GM19397 (cell line): ENCODE measurements around the gene ZFAND3.
A peak's percentile ranks its signal among the peaks of the same experiment; 100 is the strongest.

Source experiments
- ATAC-seq: cut with Tn5 transposase; IDR thresholded peaks from one replicate; pipeline ENCODE4 v1.9.1; 2021; ENCODE audit warnings: mild to moderate bottlenecking, moderate library complexity; ENCODE audit not compliant: unreplicated experiment

ZFAND3 gene

GRCh38 chr6:37965964-37966676 lies 146.6 kb downstream of the ZFAND3 start:
- ATAC-seq = peak; percentile 52

- no peak for ATAC-seq
These were observed 147.3 kb downstream of the ZFAND3 start for GRCh38 chr6:37966801-37967200.

- no peak for ATAC-seq
These were observed 148.1 kb downstream of the ZFAND3 start for GRCh38 chr6:37967651-37968050.

- no peak for ATAC-seq
These were observed 151.7 kb downstream of the ZFAND3 start for GRCh38 chr6:37971266-37971665.

- ATAC-seq = no peak
These were observed 152.3 kb downstream of the ZFAND3 start for GRCh38 chr6:37971711-37972390.

- ATAC-seq = no peak
These were observed 153.6 kb downstream of the ZFAND3 start for GRCh38 chr6:37972994-37973757.

- no peak for ATAC-seq
These were observed 154.9 kb downstream of the ZFAND3 start for GRCh38 chr6:37974381-37974780.

GRCh38 chr6:37974943-37975342 lies 155.4 kb downstream of the ZFAND3 start:
- ATAC-seq = no peak

GRCh38 chr6:37977715-37978114 lies 158.2 kb downstream of the ZFAND3 start:
- no peak for ATAC-seq

GRCh38 chr6:37979392-37980221 lies 160.1 kb downstream of the ZFAND3 start:
- no peak for ATAC-seq

GRCh38 chr6:37980222-37980595 lies 160.7 kb downstream of the ZFAND3 start:
- ATAC-seq = no peak

GRCh38 chr6:37981626-37982025 lies 162.1 kb downstream of the ZFAND3 start:
- no peak for ATAC-seq

- ATAC-seq = no peak
These were observed 162.8 kb downstream of the ZFAND3 start for GRCh38 chr6:37982317-37982716.

- ATAC-seq = no peak
These were observed 164.4 kb downstream of the ZFAND3 start for GRCh38 chr6:37983720-37984501.

- ATAC-seq = no peak
These were observed 165.1 kb downstream of the ZFAND3 start for GRCh38 chr6:37984578-37984977.

GRCh38 chr6:37985355-37985754 lies 165.8 kb downstream of the ZFAND3 start:
- no peak for ATAC-seq

- ATAC-seq = no peak
These were observed 167.5 kb downstream of the ZFAND3 start for GRCh38 chr6:37987018-37987417.

GRCh38 chr6:37987559-37987958 lies 168.0 kb downstream of the ZFAND3 start:
- no peak for ATAC-seq

GRCh38 chr6:37988127-37988526 lies 168.6 kb downstream of the ZFAND3 start:
- no peak for ATAC-seq

GRCh38 chr6:37988696-37989095 lies 169.2 kb downstream of the ZFAND3 start:
- no peak for ATAC-seq
